ENCODE measurements around the gene PTPRCAP. TPM values are rescaled to one million over a fixed set of nuclear protein-coding genes. Genes with fewer than 3 reads are reported as not detected.

The PTPRCAP gene
- total and polyA plus RNA-seq, 9 of the 15 experiments (the other 6 are each of a cell fraction or from before 2014, with no cell fraction given): 0.22 to 2.0 (median 1.1) TPM; not detected in 4

DNA sequence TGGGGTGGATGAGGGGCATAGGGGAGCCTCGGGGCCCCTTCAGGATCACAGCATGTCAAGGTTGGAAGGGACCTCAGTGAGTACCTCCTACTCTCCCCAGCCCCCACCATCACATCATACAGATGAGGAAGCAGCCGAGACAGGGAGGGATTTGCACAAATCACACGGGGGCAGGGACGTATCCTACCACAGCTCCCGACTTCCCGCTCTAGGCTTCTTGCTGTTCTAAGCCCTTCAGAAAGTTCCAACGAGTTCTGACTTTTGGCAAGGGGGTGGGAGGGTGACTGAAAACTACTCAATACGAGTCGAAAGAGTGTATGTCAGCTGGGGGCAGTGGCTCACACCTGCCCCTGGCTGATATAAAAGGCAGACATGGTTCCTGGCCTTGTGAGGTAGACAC, 50.4 kb downstream of the PTPRCAP start:
- in situ Hi-C loops (cut with MboI) (no loop called here), intact Hi-C loops (cut with micrococcal nuclease) (no loop called here)
- H3K4me1 ChIP-seq (replicated peaks in 1 of 2; ENCODE audit: control insufficient read depth in 2 of 2, insufficient read depth in 2 of 2, low read length in 2 of 2): peaks cover 14 to 45% of the 10 kb centered on the region in 2 experiments; a peak in 4 of 5 replicates
- no peak for TF ChIP-seq ZBTB17 (CRISPR knock-in tag; IDR thresholded peaks at IDR 0.05)
- TF ChIP-seq MECOM (CRISPR knock-in tag; IDR thresholded peaks at IDR 0.05): no peak
- peak; percentile 62 for TF ChIP-seq CBFA2T3 (IDR thresholded peaks at IDR 0.05)
- TF ChIP-seq, protein P1, sequence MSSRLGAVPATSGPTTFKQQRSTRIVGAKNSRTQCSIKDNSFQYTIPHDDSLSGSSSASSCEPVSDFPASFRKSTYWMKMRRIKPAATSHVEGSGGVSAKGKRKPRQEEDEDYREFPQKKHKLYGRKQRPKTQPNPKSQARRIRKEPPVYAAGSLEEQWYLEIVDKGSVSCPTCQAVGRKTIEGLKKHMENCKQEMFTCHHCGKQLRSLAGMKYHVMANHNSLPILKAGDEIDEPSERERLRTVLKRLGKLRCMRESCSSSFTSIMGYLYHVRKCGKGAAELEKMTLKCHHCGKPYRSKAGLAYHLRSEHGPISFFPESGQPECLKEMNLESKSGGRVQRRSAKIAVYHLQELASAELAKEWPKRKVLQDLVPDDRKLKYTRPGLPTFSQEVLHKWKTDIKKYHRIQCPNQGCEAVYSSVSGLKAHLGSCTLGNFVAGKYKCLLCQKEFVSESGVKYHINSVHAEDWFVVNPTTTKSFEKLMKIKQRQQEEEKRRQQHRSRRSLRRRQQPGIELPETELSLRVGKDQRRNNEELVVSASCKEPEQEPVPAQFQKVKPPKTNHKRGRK (tag; IDR thresholded peaks at IDR 0.05): no peak
- DNase-seq (ENCODE audit: extremely low read depth in 1 of 4, low spot score in 3 of 4): peak in 1 of 4 experiments; percentile 38
- no peak overlapping the region for H3K4me3 ChIP-seq
- no TSS peak for BruUV-seq (replicated peaks)
- peak overlapping the region in 1 of 2 experiments; percentile 73; a peak in 1 of 4 replicates for H3K9ac ChIP-seq (ENCODE audit: insufficient read depth in 1 of 2, low read depth in 2 of 2, low read length in 2 of 2)
- no peaks in the 10 kb centered on the region; the same call in 2 of the 3 replicates for H3K36me3 ChIP-seq (ENCODE audit: control insufficient read depth, insufficient read depth, low read length)
- no peaks in the 10 kb centered on the region for H4K20me1 ChIP-seq (replicated peaks; ENCODE audit: control insufficient read depth, insufficient read depth, low read length)
- H3K9me3 ChIP-seq (replicated peaks; ENCODE audit: control insufficient read depth, insufficient read depth, low read depth, low read length): no peaks in the 10 kb centered on the region
- no peaks in the 10 kb centered on the region for H3K27me3 ChIP-seq (ENCODE audit: control insufficient read depth in 2 of 2, insufficient read depth in 2 of 2, low read length in 2 of 2)
- ATAC-seq: no peak
- no peak overlapping the region for H3K4me2 ChIP-seq (ENCODE audit: insufficient read depth, low read length)
- ChIA-PET CTCF (ENCODE audit: low intra/inter-chr PET ratio) (no interaction called here), POLR2A (interaction anchor here (0.7 to 2.1 kb wide), 6 partner anchors 10 to 824 kb away, joined by 3 to 9 read pairs (median 4); partner anchors contain the start of gene PPP1CA)
- H3K79me2 ChIP-seq (ENCODE audit: control insufficient read depth, insufficient read depth, low read length): peaks cover 17% of the 10 kb centered on the region
- FAIRE-seq: peak; percentile 49
- H3K9me1 ChIP-seq (ENCODE audit: control insufficient read depth, insufficient read depth, low read length): no peaks in the 10 kb centered on the region
- no peak overlapping the region for H3K27ac ChIP-seq (ENCODE audit: extremely low read depth, low read depth, low read length)
- 11% methylated on average over 6 of the region's 9 CpGs for WGBS (ENCODE audit: insufficient coverage, low coverage, missing lambda C conversion rate)
- H2AFZ ChIP-seq (ENCODE audit: low read depth, low read length): no peak overlapping the region

Small RNAs within 50 kb of the gene (small RNA-seq; reads per million reads assigned to genes)
- not detected for gene RNU6-1238P

Other genes with a start within 250 kb of the PTPRCAP start
Only the 7 nearest of the 24 such genes appear.
- 0.68 and 1.1 TPM in 2 replicates for gene TBC1D10C, start 33.6 kb downstream of the PTPRCAP start, total RNA-seq (2014; rRNA removed)
- gene TBC1D10C, start 33.6 kb downstream of the PTPRCAP start, total RNA-seq (2014; rRNA removed; fragmentation: Illumina TruSeq; extraction: Trizol): 0.22 and 0.26 TPM in 2 replicates
- gene TBC1D10C, start 33.6 kb downstream of the PTPRCAP start, total RNA-seq (2015; rRNA removed; fragmentation: Illumina TruSeq; extraction: Trizol): 0.90 and 1.1 TPM in 2 replicates
- gene TBC1D10C, start 33.6 kb downstream of the PTPRCAP start, total RNA-seq (2021): 1.2 and 1.5 TPM in 2 replicates
- gene TBC1D10C, start 33.6 kb downstream of the PTPRCAP start, polyA plus RNA-seq (2011; rRNA removed): 0.95 and 1.1 TPM in 2 replicates
- gene TBC1D10C, start 33.6 kb downstream of the PTPRCAP start, polyA plus RNA-seq (2014; fragmentation: Illumina TruSeq; extraction: Trizol): 0.16 and 0.71 TPM in 2 replicates
- gene TBC1D10C, start 33.6 kb downstream of the PTPRCAP start, polyA plus RNA-seq (2014; fragmentation: Nextera tagmentation; extraction: Ambion mirVana): not detected
- gene TBC1D10C, start 33.6 kb downstream of the PTPRCAP start, polyA plus RNA-seq (2014; rRNA removed): 0.93 and 1.7 TPM in 2 replicates
- gene CARNS1, start 22.0 kb downstream of the PTPRCAP start, total RNA-seq (2014; rRNA removed): 0.12 and 0.18 TPM in 2 replicates
- gene CARNS1, start 22.0 kb downstream of the PTPRCAP start, total RNA-seq (2014; rRNA removed; fragmentation: Illumina TruSeq; extraction: Trizol): not detected in 2 replicates
- gene CARNS1, start 22.0 kb downstream of the PTPRCAP start, total RNA-seq (2015; rRNA removed; fragmentation: Illumina TruSeq; extraction: Trizol): 0.04 TPM in 1 of 2 replicates, not detected in the other
- gene CARNS1, start 22.0 kb downstream of the PTPRCAP start, total RNA-seq (2021): 0.07 and 0.13 TPM in 2 replicates
- gene CARNS1, start 22.0 kb downstream of the PTPRCAP start, polyA plus RNA-seq (2011; rRNA removed): 0.04 and 0.06 TPM in 2 replicates
- gene CARNS1, start 22.0 kb downstream of the PTPRCAP start, polyA plus RNA-seq (2014; fragmentation: Illumina TruSeq; extraction: Trizol): 0.06 and 0.07 TPM in 2 replicates
- under 1 TPM in 1 of 2 experiments, not detected in 1; 0.01 TPM for gene CARNS1, start 22.0 kb downstream of the PTPRCAP start, polyA plus RNA-seq (2014; fragmentation: Nextera tagmentation; extraction: Ambion mirVana)
- 0.03 and 0.07 TPM in 2 replicates for gene CARNS1, start 22.0 kb downstream of the PTPRCAP start, polyA plus RNA-seq (2014; rRNA removed)
- 115 and 132 TPM in 2 replicates for gene RPS6KB2, start 9.2 kb downstream of the PTPRCAP start, total RNA-seq (2014; rRNA removed)
- gene RPS6KB2, start 9.2 kb downstream of the PTPRCAP start, total RNA-seq (2014; rRNA removed; fragmentation: Illumina TruSeq; extraction: Trizol): 23.8 and 33.6 TPM in 2 replicates
- gene RPS6KB2, start 9.2 kb downstream of the PTPRCAP start, total RNA-seq (2015; rRNA removed; fragmentation: Illumina TruSeq; extraction: Trizol): 73.0 and 74.5 TPM in 2 replicates
- gene RPS6KB2, start 9.2 kb downstream of the PTPRCAP start, total RNA-seq (2021): 98.8 and 101 TPM in 2 replicates
- gene RPS6KB2, start 9.2 kb downstream of the PTPRCAP start, polyA plus RNA-seq (2011; rRNA removed): 75.5 and 82.6 TPM in 2 replicates
- gene RPS6KB2, start 9.2 kb downstream of the PTPRCAP start, polyA plus RNA-seq (2014; fragmentation: Illumina TruSeq; extraction: Trizol): 84.2 and 101 TPM in 2 replicates
- 1 to 10 TPM in 1 of 2 experiments, under 1 TPM in 1; 0.42 to 3.1 TPM for gene RPS6KB2, start 9.2 kb downstream of the PTPRCAP start, polyA plus RNA-seq (2014; fragmentation: Nextera tagmentation; extraction: Ambion mirVana)
- gene RPS6KB2, start 9.2 kb downstream of the PTPRCAP start, polyA plus RNA-seq (2014; rRNA removed): 122 and 132 TPM in 2 replicates
- gene CORO1B, start 5.8 kb upstream of the PTPRCAP start, total RNA-seq (2014; rRNA removed): 120 and 167 TPM in 2 replicates
- 5.2 and 14.6 TPM in 2 replicates for gene CORO1B, start 5.8 kb upstream of the PTPRCAP start, total RNA-seq (2014; rRNA removed; fragmentation: Illumina TruSeq; extraction: Trizol)
- 73.6 and 73.9 TPM in 2 replicates for gene CORO1B, start 5.8 kb upstream of the PTPRCAP start, total RNA-seq (2015; rRNA removed; fragmentation: Illumina TruSeq; extraction: Trizol)
- gene CORO1B, start 5.8 kb upstream of the PTPRCAP start, total RNA-seq (2021): 98.1 and 107 TPM in 2 replicates
- gene CORO1B, start 5.8 kb upstream of the PTPRCAP start, polyA plus RNA-seq (2011; rRNA removed): 45.1 and 84.3 TPM in 2 replicates
- 66.3 and 93.6 TPM in 2 replicates for gene CORO1B, start 5.8 kb upstream of the PTPRCAP start, polyA plus RNA-seq (2014; fragmentation: Illumina TruSeq; extraction: Trizol)
- gene CORO1B, start 5.8 kb upstream of the PTPRCAP start, polyA plus RNA-seq (2014; fragmentation: Nextera tagmentation; extraction: Ambion mirVana): 1 to 10 TPM in 1 of 2 experiments, under 1 TPM in 1; 0.23 to 1.0 TPM
- gene CORO1B, start 5.8 kb upstream of the PTPRCAP start, polyA plus RNA-seq (2014; rRNA removed): 87.8 and 98.1 TPM in 2 replicates
- gene GPR152, start 15.0 kb upstream of the PTPRCAP start, total RNA-seq (2014; rRNA removed): not detected in 2 replicates
- not detected in 2 replicates for gene GPR152, start 15.0 kb upstream of the PTPRCAP start, total RNA-seq (2014; rRNA removed; fragmentation: Illumina TruSeq; extraction: Trizol)
- not detected in 2 replicates for gene GPR152, start 15.0 kb upstream of the PTPRCAP start, total RNA-seq (2015; rRNA removed; fragmentation: Illumina TruSeq; extraction: Trizol)
- not detected in 2 replicates for gene GPR152, start 15.0 kb upstream of the PTPRCAP start, total RNA-seq (2021)
- not detected in 2 replicates for gene GPR152, start 15.0 kb upstream of the PTPRCAP start, polyA plus RNA-seq (2011; rRNA removed)
- not detected in 2 replicates for gene GPR152, start 15.0 kb upstream of the PTPRCAP start, polyA plus RNA-seq (2014; fragmentation: Illumina TruSeq; extraction: Trizol)
- not detected for gene GPR152, start 15.0 kb upstream of the PTPRCAP start, polyA plus RNA-seq (2014; fragmentation: Nextera tagmentation; extraction: Ambion mirVana)
- not detected in 2 replicates for gene GPR152, start 15.0 kb upstream of the PTPRCAP start, polyA plus RNA-seq (2014; rRNA removed)
- not detected in 2 replicates for gene CABP4, start 17.7 kb upstream of the PTPRCAP start, total RNA-seq (2014; rRNA removed)
- gene CABP4, start 17.7 kb upstream of the PTPRCAP start, total RNA-seq (2014; rRNA removed; fragmentation: Illumina TruSeq; extraction: Trizol): not detected in 2 replicates
- 0.11 TPM in 1 of 2 replicates, not detected in the other for gene CABP4, start 17.7 kb upstream of the PTPRCAP start, total RNA-seq (2015; rRNA removed; fragmentation: Illumina TruSeq; extraction: Trizol)
- gene CABP4, start 17.7 kb upstream of the PTPRCAP start, total RNA-seq (2021): not detected in 2 replicates
- 0.08 TPM in 1 of 2 replicates, not detected in the other for gene CABP4, start 17.7 kb upstream of the PTPRCAP start, polyA plus RNA-seq (2011; rRNA removed)
- gene CABP4, start 17.7 kb upstream of the PTPRCAP start, polyA plus RNA-seq (2014; fragmentation: Illumina TruSeq; extraction: Trizol): not detected in 2 replicates
- not detected for gene CABP4, start 17.7 kb upstream of the PTPRCAP start, polyA plus RNA-seq (2014; fragmentation: Nextera tagmentation; extraction: Ambion mirVana)
- gene CABP4, start 17.7 kb upstream of the PTPRCAP start, polyA plus RNA-seq (2014; rRNA removed): not detected in 2 replicates
- 10.7 and 23.4 TPM in 2 replicates for gene TMEM134, start 31.6 kb upstream of the PTPRCAP start, total RNA-seq (2014; rRNA removed)
- 1.3 and 1.5 TPM in 2 replicates for gene TMEM134, start 31.6 kb upstream of the PTPRCAP start, total RNA-seq (2014; rRNA removed; fragmentation: Illumina TruSeq; extraction: Trizol)
- gene TMEM134, start 31.6 kb upstream of the PTPRCAP start, total RNA-seq (2015; rRNA removed; fragmentation: Illumina TruSeq; extraction: Trizol): 10.3 and 10.7 TPM in 2 replicates
- gene TMEM134, start 31.6 kb upstream of the PTPRCAP start, total RNA-seq (2021): 19.2 and 19.3 TPM in 2 replicates
- gene TMEM134, start 31.6 kb upstream of the PTPRCAP start, polyA plus RNA-seq (2011; rRNA removed): 17.5 and 26.2 TPM in 2 replicates
- 6.3 and 11.1 TPM in 2 replicates for gene TMEM134, start 31.6 kb upstream of the PTPRCAP start, polyA plus RNA-seq (2014; fragmentation: Illumina TruSeq; extraction: Trizol)
- gene TMEM134, start 31.6 kb upstream of the PTPRCAP start, polyA plus RNA-seq (2014; fragmentation: Nextera tagmentation; extraction: Ambion mirVana): 1 to 10 TPM in 1 of 2 experiments, under 1 TPM in 1; 0.63 to 1.4 TPM
- gene TMEM134, start 31.6 kb upstream of the PTPRCAP start, polyA plus RNA-seq (2014; rRNA removed): 48.4 and 58.9 TPM in 2 replicates